ENCODE measurements around the gene TMEM132C.

Gene TMEM132C

GRCh38 chr12:128619263-128619662 is 352.3 kb downstream of the TMEM132C start:
- DNase-seq, result no peak

GRCh38 chr12:128621304-128621703 is 354.3 kb downstream of the TMEM132C start:
- no peak for DNase-seq

GRCh38 chr12:128623748-128624147 is 356.8 kb downstream of the TMEM132C start:
- no peak for DNase-seq

- DNase-seq, result no peak
Observed at GRCh38 chr12:128626808-128627320, 359.9 kb downstream of the TMEM132C start.

- no peak for DNase-seq
Observed at GRCh38 chr12:128627659-128628058, 360.7 kb downstream of the TMEM132C start.

GRCh38 chr12:128629979-128630378 is 363.0 kb downstream of the TMEM132C start:
- no peak for DNase-seq

GRCh38 chr12:128637642-128638606 is 371.0 kb downstream of the TMEM132C start:
- DNase-seq, result peak; percentile 1

- DNase-seq, result no peak
Observed at GRCh38 chr12:128639089-128639488, 372.1 kb downstream of the TMEM132C start.

- no peak for DNase-seq
Observed at GRCh38 chr12:128643155-128643554, 376.2 kb downstream of the TMEM132C start.

- DNase-seq, result peak; percentile 6
Observed at GRCh38 chr12:128644664-128645296, 377.8 kb downstream of the TMEM132C start.

- no peak for DNase-seq
Observed at GRCh38 chr12:128649902-128650301, 382.9 kb downstream of the TMEM132C start.

- no peak for DNase-seq
Observed at GRCh38 chr12:128652136-128652751, 385.3 kb downstream of the TMEM132C start.

GRCh38 chr12:128654468-128654867 is 387.5 kb downstream of the TMEM132C start:
- DNase-seq, result no peak

GRCh38 chr12:128657378-128657777 is 390.4 kb downstream of the TMEM132C start:
- no peak for DNase-seq

GRCh38 chr12:128660532-128661225 is 393.7 kb downstream of the TMEM132C start:
- no peak for DNase-seq

GRCh38 chr12:128661226-128661569 is 394.2 kb downstream of the TMEM132C start:
- no peak for DNase-seq

GRCh38 chr12:128662101-128662500 is 395.1 kb downstream of the TMEM132C start:
- no peak for DNase-seq

GRCh38 chr12:128664501-128664900 is 397.5 kb downstream of the TMEM132C start:
- no peak for DNase-seq

- DNase-seq, result no peak
Observed at GRCh38 chr12:128667193-128667592, 400.2 kb downstream of the TMEM132C start.

GRCh38 chr12:128671528-128672042 is 404.6 kb downstream of the TMEM132C start:
- DNase-seq, result no peak

GRCh38 chr12:128672428-128672827 is 405.5 kb downstream of the TMEM132C start:
- DNase-seq, result no peak

- no peak for DNase-seq
Observed at GRCh38 chr12:128672893-128673292, 405.9 kb downstream of the TMEM132C start.

- no peak for DNase-seq
Observed at GRCh38 chr12:128675576-128675975, 408.6 kb downstream of the TMEM132C start.
